ENCODE measurements around the gene ERFE. TPM values are rescaled to one million over a fixed set of nuclear protein-coding genes. Genes with fewer than 3 reads are reported as not detected.

The ERFE gene
- total RNA-seq, 2 donors from 2014 or later = 1.3 to 1.5 TPM

- no peak for TF ChIP-seq CTCF (IDR thresholded peaks at IDR 0.05)
- Histone ChIP-seq H3K9me3 (no peaks in the 10 kb centered on the region), H3K36me3 (no peaks in the 10 kb centered on the region), H3K27me3 (replicated peaks; ENCODE audit: insufficient read depth) (no peaks in the 10 kb centered on the region), H3K27ac (no peak overlapping the region), H3K4me1 (ENCODE audit: control insufficient read depth in 1 of 2, low read depth in 2 of 2) (peaks cover 0 to 13% of the 10 kb centered on the region in 2 donors), H3K4me3 (no peak overlapping the region)
- ATAC-seq (ENCODE audit: insufficient number of reproducible peaks, low FRiP score, low read depth) = no peak
- no peak for DNase-seq (ENCODE audit: low spot score)
These were observed 30.7 kb upstream of the ERFE start for GRCh38 chr2:238128061-238128440.

- no peak for ATAC-seq (ENCODE audit: insufficient number of reproducible peaks, low FRiP score, low read depth)
- no peak overlapping the region for H3K27ac ChIP-seq
- H3K36me3 ChIP-seq = no peaks in the 10 kb centered on the region
- H3K27me3 ChIP-seq (replicated peaks; ENCODE audit: insufficient read depth) = no peaks in the 10 kb centered on the region
- no peak overlapping the region for H3K4me3 ChIP-seq
- no peak for DNase-seq (ENCODE audit: low spot score)
- H3K4me1 ChIP-seq (ENCODE audit: control insufficient read depth in 1 of 2, low read depth in 2 of 2) = peaks cover 0 to 13% of the 10 kb centered on the region in 2 donors
- no peak for TF ChIP-seq CTCF (IDR thresholded peaks at IDR 0.05)
- no peaks in the 10 kb centered on the region for H3K9me3 ChIP-seq
These were observed 30.2 kb upstream of the ERFE start for GRCh38 chr2:238128534-238129001.

- ATAC-seq (ENCODE audit: insufficient number of reproducible peaks, low FRiP score, low read depth) = no peak
- H3K4me3 ChIP-seq = no peak overlapping the region
- TF ChIP-seq CTCF (IDR thresholded peaks at IDR 0.05) = no peak
- peaks cover 0 to 13% of the 10 kb centered on the region in 2 donors for H3K4me1 ChIP-seq (ENCODE audit: control insufficient read depth in 1 of 2, low read depth in 2 of 2)
- no peaks in the 10 kb centered on the region for H3K9me3 ChIP-seq
- H3K27me3 ChIP-seq (replicated peaks; ENCODE audit: insufficient read depth) = no peaks in the 10 kb centered on the region
- H3K36me3 ChIP-seq = no peaks in the 10 kb centered on the region
- no peak for DNase-seq (ENCODE audit: low spot score)
- no peak overlapping the region for H3K27ac ChIP-seq
These were observed 29.4 kb upstream of the ERFE start for GRCh38 chr2:238129166-238130010.

- no peak overlapping the region for H3K27ac ChIP-seq
- no peaks in the 10 kb centered on the region for H3K36me3 ChIP-seq
- TF ChIP-seq CTCF (IDR thresholded peaks at IDR 0.05) = no peak
- peaks cover 0 to 13% of the 10 kb centered on the region in 2 donors for H3K4me1 ChIP-seq (ENCODE audit: control insufficient read depth in 1 of 2, low read depth in 2 of 2)
- no peaks in the 10 kb centered on the region for H3K9me3 ChIP-seq
- ATAC-seq (ENCODE audit: insufficient number of reproducible peaks, low FRiP score, low read depth) = no peak
- no peak for DNase-seq (ENCODE audit: low spot score)
- no peaks in the 10 kb centered on the region for H3K27me3 ChIP-seq (replicated peaks; ENCODE audit: insufficient read depth)
- no peak overlapping the region for H3K4me3 ChIP-seq
These were observed 28.6 kb upstream of the ERFE start for GRCh38 chr2:238130111-238130695.
